Iris pigment epithelial cell (primary cell): ENCODE measurements around the gene TNIP3.
"Not testable (repeated sequence)": the region's sequence is repeated elsewhere in the genome, so short reads cannot be mapped to it uniquely, and the experiment has no call there.

Source experiments
- DNase-seq: peaks from one replicate; pipeline ENCODE4 v3.0.0-alpha.2; 2011; ENCODE audit warnings: low read depth

The TNIP3 gene

GRCh38 chr4:121177246-121178137 lies 13.4 kb upstream of the TNIP3 start:
- no peak for DNase-seq

GRCh38 chr4:121176082-121176934 lies 12.2 kb upstream of the TNIP3 start:
- DNase-seq, result no peak

GRCh38 chr4:121171477-121171876 lies 7.4 kb upstream of the TNIP3 start:
- DNase-seq, result not testable (repeated sequence)

- DNase-seq, result no peak
Measured at GRCh38 chr4:121168446-121169281, 4.5 kb upstream of the TNIP3 start.

GRCh38 chr4:121166976-121167375 lies 2.9 kb upstream of the TNIP3 start:
- no peak for DNase-seq

GRCh38 chr4:121165206-121165605 lies 1.1 kb upstream of the TNIP3 start:
- DNase-seq, result no peak

GRCh38 chr4:121156822-121157769 lies 7.0 kb downstream of the TNIP3 start:
- DNase-seq, result no peak

- peak; percentile 92 for DNase-seq
Measured at GRCh38 chr4:121155893-121156292, 8.2 kb downstream of the TNIP3 start.

GRCh38 chr4:121154103-121154515 lies 10.0 kb downstream of the TNIP3 start:
- DNase-seq, result no peak

GRCh38 chr4:121151942-121152341 lies 12.2 kb downstream of the TNIP3 start:
- no peak for DNase-seq

- no peak for DNase-seq
Measured at GRCh38 chr4:121150486-121150885, 13.6 kb downstream of the TNIP3 start.

- no peak for DNase-seq
Measured at GRCh38 chr4:121150003-121150402, 14.1 kb downstream of the TNIP3 start.

- no peak for DNase-seq
Measured at GRCh38 chr4:121148621-121149020, 15.5 kb downstream of the TNIP3 start.

GRCh38 chr4:121148000-121148399 lies 16.1 kb downstream of the TNIP3 start:
- DNase-seq, result no peak

- peak; percentile 68 for DNase-seq
Measured at GRCh38 chr4:121146530-121146929, 17.6 kb downstream of the TNIP3 start.

GRCh38 chr4:121145430-121145829 lies 18.7 kb downstream of the TNIP3 start:
- DNase-seq, result no peak

GRCh38 chr4:121144021-121144420 lies 20.1 kb downstream of the TNIP3 start:
- no peak for DNase-seq

GRCh38 chr4:121143131-121143530 lies 21.0 kb downstream of the TNIP3 start:
- no peak for DNase-seq

- peak; percentile 66 for DNase-seq
Measured at GRCh38 chr4:121140716-121141460, 23.2 kb downstream of the TNIP3 start.
